H1 (cell line): ENCODE results near the gene C5orf22. TPM values are rescaled to one million over a fixed set of nuclear protein-coding genes. Genes with fewer than 3 reads are reported as not detected.
A peak's percentile ranks its signal among the peaks of the same experiment; 100 is the strongest.

Experiments used
- CTCF ChIA-PET: fragments of 300-600 bp; sonication (Branson Sonifier 250); formaldehyde crosslinking; loops from one replicate; lab custom pipeline; 2021; ENCODE audit not compliant: partially characterized antibody; lab: Charles Lee
- POLR2A ChIA-PET: fragments of 300-600 bp; sonication (Branson Sonifier 250); formaldehyde crosslinking; loops from one replicate; lab custom pipeline; 2021; ENCODE audit warnings: inconsistent platforms; ENCODE audit not compliant: partially characterized antibody; lab: Charles Lee
- DNase-seq, 2 experiments: peaks; one replicate each; pipeline versions ENCODE4 v3.0.0 to v3.0.0-alpha.2; 2010 to 2022; ENCODE audit warnings: low spot score in 2 of 2, low read depth in 1 of 2, mixed read lengths in 1 of 2
- FAIRE-seq: peaks from 2 replicates; lab custom pipeline; 2011; peaks lifted over from hg19 to GRCh38; lab: Jason Lieb, UNC
- H2AFZ ChIP-seq: 2 replicates; pipeline ENCODE4 v1.8.1; 2012; ENCODE audit warnings: low read length, inconsistent platforms
- H2AK5ac ChIP-seq: 2 replicates; pipeline ENCODE4 v1.6.1; 2013; ENCODE audit warnings: low read depth, low read length
- H2BK120ac ChIP-seq: replicated peaks from 2 replicates; pipeline ENCODE3; 2013; ENCODE audit warnings: low read depth, low read length, inconsistent platforms
- H2BK12ac ChIP-seq: 2 replicates; pipeline ENCODE4 v1.6.1; 2013; ENCODE audit warnings: low read depth, low read length
- H2BK15ac ChIP-seq: 2 replicates; pipeline ENCODE4 v1.6.1; 2013; ENCODE audit warnings: low read length
- H2BK20ac ChIP-seq: 2 replicates; pipeline ENCODE4 v1.6.1; 2013; ENCODE audit warnings: low read length
- H2BK5ac ChIP-seq: 2 replicates; pipeline ENCODE4 v1.6.1; 2013; ENCODE audit warnings: low read depth, low read length
- H3K14ac ChIP-seq: 2 replicates; pipeline ENCODE4 v1.6.1; 2013; ENCODE audit warnings: inconsistent platforms; ENCODE audit not compliant: insufficient read length
- H3K18ac ChIP-seq: 2 replicates; pipeline ENCODE4 v1.6.1; 2013; ENCODE audit warnings: low read length; ENCODE audit errors: extremely low read depth
- H3K23ac ChIP-seq: 2 replicates; pipeline ENCODE4 v1.6.1; 2013; ENCODE audit warnings: inconsistent platforms; ENCODE audit not compliant: insufficient read length
- H3K23me2 ChIP-seq: 2 replicates; pipeline ENCODE4 v1.6.1; 2013; ENCODE audit warnings: low read depth, low read length
- H3K27ac ChIP-seq: 2 replicates; pipeline ENCODE4 v1.6.1; 2011; ENCODE audit warnings: low read depth, low read length, inconsistent platforms
- H3K27me3 ChIP-seq, 4 experiments: replicated peaks in 1 of 4; 1 replicate in 1 of 4; 2 replicates in 3 of 4; pipeline versions ENCODE4 v1.6.1 to v1.8.1; 2011 to 2013; ENCODE audit warnings: low read length in 3 of 4, mild to moderate bottlenecking in 3 of 4, inconsistent platforms in 2 of 4, mixed read lengths in 2 of 4, moderate library complexity in 1 of 4; ENCODE audit not compliant: control insufficient read depth in 3 of 4, insufficient read depth in 3 of 4; ENCODE audit errors: extremely low read depth in 1 of 4
- H3K36me3 ChIP-seq, 4 experiments: 2 replicates each; pipeline versions ENCODE4 v1.6.1 to v1.8.1; 2011 to 2013; ENCODE audit warnings: mild to moderate bottlenecking in 4 of 4, low read length in 3 of 4, moderate library complexity in 2 of 4, control low read depth in 1 of 4, inconsistent platforms in 1 of 4; ENCODE audit not compliant: insufficient read depth in 4 of 4, control insufficient read depth in 2 of 4
- H3K4ac ChIP-seq: replicated peaks from 2 replicates; pipeline ENCODE3; 2013; ENCODE audit warnings: low read length, low read depth, mixed read lengths, inconsistent platforms; ENCODE audit not compliant: insufficient read length
- H3K4me1 ChIP-seq, 4 experiments: replicated peaks in 1 of 4; 1 replicate in 1 of 4; 2 replicates in 3 of 4; pipeline versions ENCODE4 v1.6.1 to v1.8.1; 2011 to 2013; ENCODE audit warnings: low read length in 3 of 4, inconsistent platforms in 2 of 4, mixed read lengths in 1 of 4; ENCODE audit not compliant: insufficient read depth in 4 of 4, control insufficient read depth in 3 of 4
- H3K4me2 ChIP-seq, 2 experiments: 2 replicates each; pipeline versions ENCODE4 v1.6.1 to v1.8.1; 2011 to 2013; ENCODE audit warnings: low read depth in 2 of 2, low read length in 2 of 2, control low read depth in 1 of 2, inconsistent platforms in 1 of 2, mild to moderate bottlenecking in 1 of 2; ENCODE audit not compliant: insufficient read depth in 1 of 2
- H3K4me3 ChIP-seq, 4 experiments: fragments of 200-600, 300-600 bp in 1 of 4; sonication (generic), shearing (Covaris generic), sonication (Bioruptor Twin) in 1 of 4; 2 replicates each; pipeline versions ENCODE4 v1.5.1 to v1.8.1; 2011 to 2016; ENCODE audit warnings: low read length in 4 of 4, low read depth in 3 of 4, control low read depth in 2 of 4, inconsistent platforms in 2 of 4, mild to moderate bottlenecking in 2 of 4, mixed read lengths in 1 of 4, moderate library complexity in 1 of 4; ENCODE audit not compliant: insufficient read depth in 2 of 4; ENCODE audit errors: extremely low read depth in 1 of 4
- H3K56ac ChIP-seq: replicated peaks from 2 replicates; pipeline ENCODE3; 2013; ENCODE audit warnings: low read depth, mild to moderate bottlenecking, mixed read lengths, low read length, inconsistent platforms; ENCODE audit not compliant: insufficient read length
- H3K79me1 ChIP-seq: 2 replicates; pipeline ENCODE4 v1.6.1; 2013; ENCODE audit warnings: low read depth, low read length, control low read depth
- H3K79me2 ChIP-seq, 2 experiments: 2 replicates each; pipeline versions ENCODE4 v1.6.1 to v1.8.1; 2012 to 2013; ENCODE audit warnings: low read length in 2 of 2, mild to moderate bottlenecking in 2 of 2, inconsistent platforms in 1 of 2; ENCODE audit not compliant: insufficient read depth in 2 of 2, control insufficient read depth in 1 of 2
- H3K9ac ChIP-seq, 4 experiments: replicated peaks in 1 of 4; 1 replicate in 1 of 4; 2 replicates in 3 of 4; pipeline versions ENCODE4 v1.6.1 to v1.8.1; 2011 to 2013; ENCODE audit warnings: low read depth in 3 of 4, low read length in 3 of 4, control low read depth in 2 of 4, mild to moderate bottlenecking in 2 of 4, moderate library complexity in 2 of 4, inconsistent platforms in 1 of 4; ENCODE audit errors: extremely low read depth in 1 of 4
- H3K9me3 ChIP-seq, 2 experiments: 2 replicates each; pipeline versions ENCODE4 v1.6.1 to v1.8.1; 2012 to 2013; ENCODE audit warnings: mild to moderate bottlenecking in 2 of 2, moderate library complexity in 2 of 2, control low read depth in 1 of 2, inconsistent platforms in 1 of 2, low read depth in 1 of 2, low read length in 1 of 2, mixed read lengths in 1 of 2; ENCODE audit not compliant: insufficient read depth in 2 of 2
- H4K20me1 ChIP-seq, 2 experiments: replicated peaks in 1 of 2; 2 replicates each; pipeline versions ENCODE3 to v1.8.1; 2011 to 2013; ENCODE audit warnings: inconsistent platforms in 2 of 2, low read length in 2 of 2, mild to moderate bottlenecking in 1 of 2; ENCODE audit not compliant: insufficient read depth in 2 of 2, control insufficient read depth in 1 of 2
- H4K5ac ChIP-seq: 2 replicates; pipeline ENCODE4 v1.6.1; 2013; ENCODE audit warnings: low read length, low read depth, mixed read lengths, inconsistent platforms; ENCODE audit not compliant: insufficient read length
- H4K8ac ChIP-seq: 2 replicates; pipeline ENCODE4 v1.8.0; 2013; ENCODE audit warnings: mild to moderate bottlenecking, moderate library complexity, low read length, inconsistent platforms; ENCODE audit not compliant: insufficient read depth; ENCODE audit errors: extremely low read depth
- H4K91ac ChIP-seq: replicated peaks from 2 replicates; pipeline ENCODE3; 2013; ENCODE audit warnings: low read length, mixed read lengths, inconsistent platforms; ENCODE audit not compliant: insufficient read length
- CTBP2 ChIP-seq: IDR thresholded peaks from 2 replicates; pipeline ENCODE4 v1.7.0; 2011; ENCODE audit warnings: borderline replicate concordance, mild to moderate bottlenecking, moderate library complexity, mixed read lengths, low read length; ENCODE audit not compliant: insufficient read depth, insufficient read length
- RAD21 ChIP-seq, 2 experiments: IDR thresholded peaks in 1 of 2; conservative IDR thresholded peaks in 1 of 2; 2 replicates each; pipeline ENCODE4 v1.6.1; 2011; ENCODE audit warnings: low read depth in 2 of 2, low read length in 2 of 2, improper control_type of control experiment in 1 of 2, inconsistent platforms in 1 of 2, mild to moderate bottlenecking in 1 of 2, moderate library complexity in 1 of 2
- WGBS, 2 experiments: shearing (Covaris generic) in 1 of 2; methylation state at CpG; one replicate each; pipeline versions ENCODE4 v1.1.6 to v1.1.7; 2013 to 2015; ENCODE audit warnings: low lambda C conversion rate in 2 of 2, mixed read lengths in 2 of 2, inconsistent platforms in 1 of 2, low coverage in 1 of 2, missing lambda C conversion rate in 1 of 2; ENCODE audit not compliant: insufficient replicate concordance in 2 of 2, insufficient coverage in 1 of 2, insufficient read length in 1 of 2; ENCODE audit errors: extremely low coverage in 1 of 2, missing lambda C conversion rate in 1 of 2; 5-methylcytosine and 5-hydroxymethylcytosine counted together
- polyA plus RNA-seq, 7 experiments: library from polyadenylated mRNA; depleted of rRNA in 3 of 7; stranded (reverse) in 5 of 7; unstranded in 2 of 7; fragments of >200 nt in 5 of 7; fragments of 200-250 nt in 2 of 7; gene quantifications; 1 replicate in 5 of 7; 2 replicates in 1 of 7; 4 replicates in 1 of 7; pipeline versions ENCODE4 v1.2.1 to v1.2.3, GENCODE V29; 2011 to 2013; ENCODE audit warnings: missing spikeins in 2 of 7, mixed read lengths in 2 of 7
- total RNA-seq: library from RNA; stranded (reverse); fragmentation: NEBNext Ultra II Directional; extraction: Animal tissue kit (Norgen Biotek cat#: 25700); gene quantifications from 2 replicates; pipeline ENCODE4 v1.2.1, GENCODE V29; 2021
- TF ChIP-seq, protein P1 (sequence below), 3 experiments: IDR thresholded peaks; 1 replicate in 2 of 3; 2 replicates in 1 of 3; pipeline versions ENCODE4 v1.5.1 to v1.6.1; 2011; ENCODE audit warnings: low read length in 3 of 3, mild to moderate bottlenecking in 3 of 3, inconsistent platforms in 2 of 3, low read depth in 1 of 3, moderate library complexity in 1 of 3; ENCODE audit not compliant: insufficient read depth in 1 of 3; ENCODE audit errors: control extremely low read depth in 1 of 3

The C5orf22 gene
- total and polyA plus RNA-seq, 2 of the 8 experiments (the other 6 are each of a cell fraction or from before 2014, with no cell fraction given): 19.6 to 36.2 TPM

GRCh38 chr5:31581498-31582099, 49.5 kb downstream of the C5orf22 start:
- Histone ChIP-seq H3K23me2 (no peaks in the 10 kb centered on the region; the same call in 1 of the 2 replicates), H3K14ac (no peak overlapping the region), H4K5ac (no peak overlapping the region), H3K4me2 (no peak overlapping the region), H2BK15ac (no peak overlapping the region), H4K91ac (no peak overlapping the region), H3K18ac (no peak overlapping the region), H3K23ac (no peak overlapping the region), H2BK12ac (no peak overlapping the region), H3K9ac (no peak overlapping the region), H3K56ac (no peak overlapping the region), H4K8ac (no peak overlapping the region), H2BK20ac (no peak overlapping the region), H2AFZ (no peak overlapping the region), H4K20me1 (no peaks in the 10 kb centered on the region), H3K27ac (no peak overlapping the region), H3K4me1 (no peaks in the 10 kb centered on the region; a peak in 1 of 7 replicates), H3K4me3 (no peak overlapping the region), H3K27me3 (no peaks in the 10 kb centered on the region), H3K36me3 (no peaks in the 10 kb centered on the region), H2AK5ac (no peak overlapping the region), H3K9me3 (no peaks in the 10 kb centered on the region), H2BK120ac (no peak overlapping the region), H3K4ac (no peak overlapping the region), H3K79me2 (no peaks in the 10 kb centered on the region), H2BK5ac (no peak overlapping the region), H3K79me1 (no peaks in the 10 kb centered on the region)
- WGBS, 2 experiments: 43% methylated on average over 3 of the region's 3 CpGs; no CpG with 5 or more reads in 1 of the 2 experiments
- ChIA-PET POLR2A (no interaction called here), CTCF (interaction anchor here (0.6 to 2.1 kb wide), 27 partner anchors 11 to 509 kb away, joined by 3 to 16 read pairs (median 4); no protein-coding TSS in a partner anchor)
- no peak for DNase-seq
- TF ChIP-seq, protein P1, sequence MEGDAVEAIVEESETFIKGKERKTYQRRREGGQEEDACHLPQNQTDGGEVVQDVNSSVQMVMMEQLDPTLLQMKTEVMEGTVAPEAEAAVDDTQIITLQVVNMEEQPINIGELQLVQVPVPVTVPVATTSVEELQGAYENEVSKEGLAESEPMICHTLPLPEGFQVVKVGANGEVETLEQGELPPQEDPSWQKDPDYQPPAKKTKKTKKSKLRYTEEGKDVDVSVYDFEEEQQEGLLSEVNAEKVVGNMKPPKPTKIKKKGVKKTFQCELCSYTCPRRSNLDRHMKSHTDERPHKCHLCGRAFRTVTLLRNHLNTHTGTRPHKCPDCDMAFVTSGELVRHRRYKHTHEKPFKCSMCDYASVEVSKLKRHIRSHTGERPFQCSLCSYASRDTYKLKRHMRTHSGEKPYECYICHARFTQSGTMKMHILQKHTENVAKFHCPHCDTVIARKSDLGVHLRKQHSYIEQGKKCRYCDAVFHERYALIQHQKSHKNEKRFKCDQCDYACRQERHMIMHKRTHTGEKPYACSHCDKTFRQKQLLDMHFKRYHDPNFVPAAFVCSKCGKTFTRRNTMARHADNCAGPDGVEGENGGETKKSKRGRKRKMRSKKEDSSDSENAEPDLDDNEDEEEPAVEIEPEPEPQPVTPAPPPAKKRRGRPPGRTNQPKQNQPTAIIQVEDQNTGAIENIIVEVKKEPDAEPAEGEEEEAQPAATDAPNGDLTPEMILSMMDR (IDR thresholded peaks at IDR 0.05; ENCODE audit: control extremely low read depth in 1 of 3, insufficient read depth in 1 of 3, low read depth in 1 of 3, low read length in 3 of 3): peak in 1 of 3 experiments; percentile 44; a peak in 1 of 4 replicates
- TF ChIP-seq RAD21 (IDR thresholded peaks at IDR 0.05 in 1 of 2, conservative IDR thresholded peaks at IDR 0.05 in 1 of 2; ENCODE audit: low read depth in 2 of 2, low read length in 2 of 2) (peak; percentile 64 to 74), CTBP2 (no peak)
- FAIRE-seq: no peak
